Measurements from ENCODE around the gene BCS1L. TPM values are rescaled to one million over a fixed set of nuclear protein-coding genes. Genes with fewer than 3 reads are reported as not detected.

Gene BCS1L
- total and polyA plus RNA-seq, 4 donors, result 21.4 to 45.2 (median 35.2) TPM

GRCh38 chr2:218643751-218644310, 15.7 kb upstream of the BCS1L start:
- Histone ChIP-seq H3K4me1 (ENCODE audit: control insufficient read depth in 5 of 5, insufficient read depth in 5 of 5, low read length in 5 of 5) (no peaks in the 10 kb centered on the region), H3K27me3 (ENCODE audit: control insufficient read depth in 3 of 3, insufficient read depth in 3 of 3, low read length in 2 of 3) (no peaks in the 10 kb centered on the region), H3K36me3 (ENCODE audit: control insufficient read depth in 4 of 4, insufficient read depth in 4 of 4, low read length in 4 of 4) (peaks cover 18 to 64% (median 50%) of the 10 kb centered on the region in 4 donors), H3K9me3 (ENCODE audit: control insufficient read depth in 4 of 4, insufficient read depth in 3 of 4, low read length in 3 of 4) (no peaks in the 10 kb centered on the region), H3K9ac (ENCODE audit: insufficient read depth in 1 of 2, low read length in 2 of 2) (no peak overlapping the region), H3K4me3 (no peak overlapping the region), H3K27ac (ENCODE audit: low read depth in 1 of 2, low read length in 1 of 2) (no peak overlapping the region)
- no peak for TF ChIP-seq CTCF (IDR thresholded peaks at IDR 0.05; ENCODE audit: control extremely low read depth, extremely low read depth)
- WGBS, 2 donors, result 98 to 99% methylated on average over 10 of the region's 10 CpGs
- DNase-seq, result no peak
- ATAC-seq (ENCODE audit: insufficient read depth, low FRiP score), result no peak

GRCh38 chr2:218644721-218645120, 14.8 kb upstream of the BCS1L start:
- no peak for TF ChIP-seq CTCF (IDR thresholded peaks at IDR 0.05; ENCODE audit: control extremely low read depth, extremely low read depth)
- no peak overlapping the region for H3K9ac ChIP-seq (ENCODE audit: insufficient read depth in 1 of 2, low read length in 2 of 2)
- H3K4me1 ChIP-seq (ENCODE audit: control insufficient read depth in 5 of 5, insufficient read depth in 5 of 5, low read length in 5 of 5), result no peaks in the 10 kb centered on the region
- no peaks in the 10 kb centered on the region for H3K27me3 ChIP-seq (ENCODE audit: control insufficient read depth in 3 of 3, insufficient read depth in 3 of 3, low read length in 2 of 3)
- H3K36me3 ChIP-seq (ENCODE audit: control insufficient read depth in 4 of 4, insufficient read depth in 4 of 4, low read length in 4 of 4), result peaks cover 22 to 65% (median 51%) of the 10 kb centered on the region in 4 donors
- H3K9me3 ChIP-seq (ENCODE audit: control insufficient read depth in 4 of 4, insufficient read depth in 3 of 4, low read length in 3 of 4), result no peaks in the 10 kb centered on the region
- DNase-seq (no peak), ATAC-seq (ENCODE audit: insufficient read depth, low FRiP score) (no peak)
- WGBS, 2 donors, result 96 to 99% methylated on average over 11 of the region's 11 CpGs
- no peak overlapping the region for H3K27ac ChIP-seq (ENCODE audit: low read depth in 1 of 2, low read length in 1 of 2)
- H3K4me3 ChIP-seq, result no peak overlapping the region

- 89 to 95% methylated on average over 1 of the region's 1 CpG for WGBS, 2 donors
- H3K9me3 ChIP-seq (ENCODE audit: control insufficient read depth in 4 of 4, insufficient read depth in 3 of 4, low read length in 3 of 4), result no peaks in the 10 kb centered on the region
- H3K27ac ChIP-seq (ENCODE audit: low read depth in 1 of 2, low read length in 1 of 2), result no peak overlapping the region
- ATAC-seq (ENCODE audit: insufficient read depth, low FRiP score) (no peak), DNase-seq (no peak)
- H3K9ac ChIP-seq (ENCODE audit: insufficient read depth in 1 of 2, low read length in 2 of 2), result no peak overlapping the region
- H3K27me3 ChIP-seq (ENCODE audit: control insufficient read depth in 3 of 3, insufficient read depth in 3 of 3, low read length in 2 of 3), result no peaks in the 10 kb centered on the region
- H3K4me3 ChIP-seq, result no peak overlapping the region
- no peak for TF ChIP-seq CTCF (IDR thresholded peaks at IDR 0.05; ENCODE audit: control extremely low read depth, extremely low read depth)
- H3K4me1 ChIP-seq (ENCODE audit: control insufficient read depth in 5 of 5, insufficient read depth in 5 of 5, low read length in 5 of 5), result no peaks in the 10 kb centered on the region
- H3K36me3 ChIP-seq (ENCODE audit: control insufficient read depth in 4 of 4, insufficient read depth in 4 of 4, low read length in 4 of 4), result peaks cover 25 to 68% (median 48%) of the 10 kb centered on the region in 4 donors
Measured at GRCh38 chr2:218645126-218645525, 14.4 kb upstream of the BCS1L start.
